Heart right ventricle (tissue), 16 donors: Measurements from ENCODE around the gene JPT2. TPM values are rescaled to one million over a fixed set of nuclear protein-coding genes. Genes with fewer than 3 reads are reported as not detected.

Source experiments
- ATAC-seq, 8 donors: fragments of 200-7000 bp; cut with Tn5 transposase; one replicate each; pipeline ENCODE4 v1.9.1; 2020; ENCODE audit warnings: mild to moderate bottlenecking in 8 of 8, moderate library complexity in 8 of 8, moderate number of reproducible peaks in 1 of 8
- DNase-seq, 2 donors: peaks; one replicate each; pipeline ENCODE4 v3.0.0-alpha.2; 2020
- H3K27ac ChIP-seq, 10 donors: fragments of 200-600 bp; sonication (generic) in 2 of 10; one replicate each; pipeline versions ENCODE4 v1.5.0 to v1.8.0; 2020 to 2022; ENCODE audit warnings: mild to moderate bottlenecking in 3 of 10
- H3K27me3 ChIP-seq, 7 donors: fragments of 200-600 bp; one replicate each; pipeline ENCODE4 v1.8.0; 2021 to 2022; ENCODE audit warnings: mild to moderate bottlenecking in 2 of 7
- H3K36me3 ChIP-seq, 9 donors: fragments of 200-600 bp; sonication (generic) in 1 of 9; one replicate each; pipeline versions ENCODE4 v1.5.0 to v1.8.0; 2020 to 2022; ENCODE audit warnings: mild to moderate bottlenecking in 2 of 9
- H3K4me1 ChIP-seq, 9 donors: fragments of 200-600 bp; sonication (generic) in 1 of 9; one replicate each; pipeline versions ENCODE4 v1.5.0 to v1.8.0; 2020 to 2022; ENCODE audit warnings: mild to moderate bottlenecking in 4 of 9
- H3K4me3 ChIP-seq, 10 donors: fragments of 200-600 bp; sonication (generic) in 2 of 10; one replicate each; pipeline versions ENCODE4 v1.5.0 to v1.8.0; 2020 to 2022; ENCODE audit warnings: mild to moderate bottlenecking in 7 of 10, moderate library complexity in 2 of 10
- H3K9me3 ChIP-seq, 11 donors: fragments of 200-600 bp in 10 of 11; sonication (generic) in 2 of 11; one replicate each; pipeline versions ENCODE4 v1.5.0 to v1.8.0; 2013 to 2022; ENCODE audit warnings: mild to moderate bottlenecking in 2 of 11, control low read depth in 1 of 11, moderate library complexity in 1 of 11
- CTCF ChIP-seq, 9 donors: fragments of 200-600 bp; sonication (generic) in 2 of 9; IDR thresholded peaks; one replicate each; pipeline versions ENCODE4 v1.5.0 to v1.8.0; 2021 to 2022; ENCODE audit warnings: antibody characterized with exemption in 9 of 9, mild to moderate bottlenecking in 5 of 9, moderate library complexity in 1 of 9
- WGBS, 2 donors: extraction: QIAGEN DNeasy Blood & Tissue Kit; methylation state at CpG; one replicate each; pipeline ENCODE4 v1.1.7; 2013; ENCODE audit warnings: inconsistent platforms in 1 of 2; 5-methylcytosine and 5-hydroxymethylcytosine counted together
- intact Hi-C, 10 donors: fragments of 100-400 bp; cut with DNase I; formaldehyde crosslinking; loops; one replicate each; pipeline versions ENCODE4 v1.11.1 to v1.14.2; 2022
- polyA plus RNA-seq, 2 donors: library from polyadenylated mRNA; stranded (reverse); fragments of 200-250 nt; gene quantifications; one replicate each; pipeline ENCODE4 v1.2.3, GENCODE V29; 2013
- total RNA-seq, 10 donors: library from RNA; stranded (reverse); fragmentation: NEBNext Ultra II Directional in 3 of 10; extraction: Animal tissue kit (Norgen Biotek cat#: 25700) in 3 of 10; gene quantifications; one replicate each; pipeline versions ENCODE4 v1.2.1 to v1.2.4, GENCODE V29; 2021 to 2023
- donor health status: Arrhythmogenic right ventricular cardiomyopathy.
- donor health status: ischemic (EF 13 %, LVEDD 7.1; RV severe dilation, severe dysfunction).
- donor health status: healthy with polysubstance abuse.
- donor health status: DM: no; HTN: yes; CAD: no.
- donor health status: DM: no; HTN: no; CAD: no.
- donor health status: ischemic (EF 25% LVEDD 6.9; RV normal size, moderate dysfunction).
- donor health status: ischemic (EF 25% LVEDD 5.7; RV mildly dilated, moderate dysfunction).
- donor health status: healthy.
- donor health status: DM: yes; HTN: yes; CAD: no.
- donor health status: Ischemic cardiomyopathy.
- donor health status: ischemic (EF 35%, LVEDD 5.7; RV mildly dilated, moderate dysfunction).
- donor health status: nonischemic (EF 11% LVEDD 7.7; RV severe dilation, severe dysfunction).
- donor health status: DM: yes; HTN: yes; CAD: no.
- donor health status: PGD.
- donor health status: ischemic (EF 29% LVEDD 5.4; RV normal size, mild dysfunction).
- donor health status: nonischemic (EF 23%, LVEDD 6.1; RV moderate dilation, normal function).

Gene JPT2
- total and polyA plus RNA-seq, 12 donors = 10.0 to 57.5 (median 32.2) TPM

- Histone ChIP-seq H3K4me3 (no peak overlapping the region), H3K27me3 (no peaks in the 10 kb centered on the region), H3K27ac (no peak overlapping the region), H3K36me3 (peaks cover 0 to 63% (median 10%) of the 10 kb centered on the region in 9 donors), H3K4me1 (peaks cover 0 to 3% (median 0%) of the 10 kb centered on the region in 9 donors), H3K9me3 (no peaks in the 10 kb centered on the region)
- ATAC-seq (peak in 5 of 8 donors; percentile 32 to 91 (median 56)), DNase-seq (no peak)
- 89 to 91% methylated on average over 19 of the region's 19 CpGs for WGBS, 2 donors
- no peak for TF ChIP-seq CTCF (IDR thresholded peaks at IDR 0.05)
- intact Hi-C loops = no loop called here
Observed at GRCh38 chr16:1741553-1742165, 63.6 kb downstream of the JPT2 start.

- intact Hi-C loops = no loop called here
- WGBS, 2 donors = 90 to 91% methylated on average over 32 of the region's 32 CpGs
- DNase-seq (no peak), ATAC-seq (no peak)
- Histone ChIP-seq H3K27ac (no peak overlapping the region), H3K27me3 (no peaks in the 10 kb centered on the region), H3K36me3 (peaks cover 0 to 82% (median 25%) of the 10 kb centered on the region in 9 donors), H3K4me3 (no peak overlapping the region), H3K4me1 (peaks cover 0 to 3% (median 0%) of the 10 kb centered on the region in 9 donors), H3K9me3 (no peaks in the 10 kb centered on the region)
- no peak for TF ChIP-seq CTCF (IDR thresholded peaks at IDR 0.05)
Observed at GRCh38 chr16:1743376-1744337, 65.6 kb downstream of the JPT2 start.

- Histone ChIP-seq H3K4me1 (peaks cover 0 to 3% (median 0%) of the 10 kb centered on the region in 9 donors), H3K9me3 (no peaks in the 10 kb centered on the region), H3K4me3 (no peak overlapping the region), H3K36me3 (peaks cover 0 to 89% (median 32%) of the 10 kb centered on the region in 9 donors), H3K27ac (no peak overlapping the region), H3K27me3 (no peaks in the 10 kb centered on the region)
- ATAC-seq = no peak
- intact Hi-C loops = no loop called here
- TF ChIP-seq CTCF (IDR thresholded peaks at IDR 0.05) = no peak
- DNase-seq = no peak
- 89 to 91% methylated on average over 24 of the region's 24 CpGs for WGBS, 2 donors
Observed at GRCh38 chr16:1744338-1744840, 66.3 kb downstream of the JPT2 start.

GRCh38 chr16:1745181-1745899 lies 67.3 kb downstream of the JPT2 start:
- DNase-seq (no peak), ATAC-seq (no peak)
- WGBS, 2 donors = 89 to 94% methylated on average over 25 of the region's 25 CpGs
- intact Hi-C loops = no loop called here
- TF ChIP-seq CTCF (IDR thresholded peaks at IDR 0.05) = no peak
- Histone ChIP-seq H3K4me1 (peaks cover 0 to 3% (median 0%) of the 10 kb centered on the region in 9 donors), H3K36me3 (peaks cover 0 to 98% (median 35%) of the 10 kb centered on the region in 9 donors), H3K27ac (no peak overlapping the region), H3K4me3 (no peak overlapping the region), H3K27me3 (no peaks in the 10 kb centered on the region), H3K9me3 (no peaks in the 10 kb centered on the region)
